ENCODE measurements around the gene TVP23C.

The TVP23C gene

DNA sequence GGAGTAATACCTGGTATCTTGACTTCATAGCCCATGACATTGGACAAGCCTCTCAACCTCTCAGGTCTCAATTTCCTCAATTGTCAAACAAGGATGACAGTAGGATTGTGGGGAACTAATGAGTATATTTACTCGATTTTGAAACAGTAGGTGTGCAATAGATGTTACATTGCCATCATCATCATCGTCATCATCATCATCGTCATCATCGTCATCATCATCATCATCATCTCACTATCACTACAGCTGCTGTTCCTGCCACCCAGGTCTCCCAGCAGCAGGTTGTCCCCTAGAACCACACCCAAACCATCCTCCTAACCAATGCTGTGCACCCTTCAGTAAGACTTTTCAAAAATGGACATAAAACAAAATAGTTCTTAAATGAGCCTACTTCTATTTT lies 71.1 kb downstream of the TVP23C start:
- Histone ChIP-seq H3K4me1 (ENCODE audit: insufficient read depth, poor library complexity, severe bottlenecking) (no peaks in the 10 kb centered on the region), H3K4me3 (ENCODE audit: severe bottlenecking) (no peak overlapping the region), H3K27me3 (ENCODE audit: insufficient read depth, poor library complexity, severe bottlenecking) (no peaks in the 10 kb centered on the region), H3K36me3 (ENCODE audit: low read depth) (no peaks in the 10 kb centered on the region), H3K9me3 (ENCODE audit: severe bottlenecking) (no peaks in the 10 kb centered on the region), H3K27ac (ENCODE audit: poor library complexity, severe bottlenecking) (no peak overlapping the region)
- DNase-seq (ENCODE audit: low spot score) (no peak), ATAC-seq (ENCODE audit: low read depth) (no peak)
- no peak for TF ChIP-seq CTCF (IDR thresholded peaks at IDR 0.05; ENCODE audit: poor library complexity, severe bottlenecking)

DNA sequence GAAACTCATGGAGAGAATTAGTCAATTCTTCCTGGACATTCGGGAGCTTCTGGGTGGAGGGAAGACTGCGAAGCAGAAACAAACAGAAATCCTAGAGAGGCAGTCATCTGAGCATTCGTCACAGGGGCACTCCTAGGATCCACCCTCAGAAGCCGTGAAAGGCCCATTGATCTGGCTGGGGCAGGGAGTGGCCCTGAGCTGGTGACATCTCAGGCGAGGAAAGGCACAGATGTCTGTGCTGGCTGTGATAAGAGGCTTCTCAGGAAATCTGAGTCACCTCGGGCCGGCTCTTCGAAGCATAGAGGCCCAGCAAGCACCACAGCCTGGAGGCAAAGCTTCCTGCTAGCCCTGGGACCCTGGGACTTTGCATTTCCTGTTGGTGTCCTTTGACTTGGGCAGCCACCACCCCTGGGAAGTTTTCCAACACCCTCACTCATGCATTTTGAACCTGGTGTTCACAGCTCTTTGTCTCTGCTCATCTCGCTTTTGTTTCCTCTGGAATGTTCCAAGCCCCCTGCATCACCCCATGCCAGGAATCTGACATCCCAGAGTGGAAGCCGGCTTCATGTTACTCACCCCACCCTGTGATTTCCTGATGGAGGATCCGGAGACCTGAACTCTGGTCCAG lies 72.5 kb downstream of the TVP23C start:
- H3K27ac ChIP-seq (ENCODE audit: poor library complexity, severe bottlenecking) = no peak overlapping the region
- TF ChIP-seq CTCF (IDR thresholded peaks at IDR 0.05; ENCODE audit: poor library complexity, severe bottlenecking) = no peak
- H3K36me3 ChIP-seq (ENCODE audit: low read depth) = no peaks in the 10 kb centered on the region
- no peak for DNase-seq (ENCODE audit: low spot score)
- H3K9me3 ChIP-seq (ENCODE audit: severe bottlenecking) = no peaks in the 10 kb centered on the region
- H3K4me1 ChIP-seq (ENCODE audit: insufficient read depth, poor library complexity, severe bottlenecking) = no peaks in the 10 kb centered on the region
- H3K27me3 ChIP-seq (ENCODE audit: insufficient read depth, poor library complexity, severe bottlenecking) = no peaks in the 10 kb centered on the region
- H3K4me3 ChIP-seq (ENCODE audit: severe bottlenecking) = no peak overlapping the region
- no peak for ATAC-seq (ENCODE audit: low read depth)

DNA sequence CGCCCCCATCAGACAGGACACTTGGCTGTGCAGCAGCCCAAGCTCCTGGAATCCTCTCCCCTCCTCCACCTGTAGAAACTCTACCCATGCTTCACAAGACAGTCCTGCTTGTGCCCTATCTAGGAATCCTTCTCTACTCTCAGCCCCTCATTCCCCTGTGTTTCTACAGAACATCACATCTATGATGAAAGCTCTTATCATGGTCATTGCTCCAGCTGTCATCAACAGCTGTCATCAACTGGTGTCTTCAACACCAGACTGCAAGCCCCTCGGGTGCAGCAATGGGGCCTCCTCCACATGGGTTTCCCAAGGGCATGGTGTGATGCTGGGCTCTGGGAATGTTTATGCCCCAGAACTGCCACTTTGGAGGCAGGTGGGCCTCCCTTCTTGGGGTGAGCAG lies 74.7 kb downstream of the TVP23C start:
- Histone ChIP-seq H3K4me1 (ENCODE audit: insufficient read depth, poor library complexity, severe bottlenecking) (no peaks in the 10 kb centered on the region), H3K27me3 (ENCODE audit: insufficient read depth, poor library complexity, severe bottlenecking) (no peaks in the 10 kb centered on the region), H3K9me3 (ENCODE audit: severe bottlenecking) (no peaks in the 10 kb centered on the region), H3K4me3 (ENCODE audit: severe bottlenecking) (no peak overlapping the region), H3K36me3 (ENCODE audit: low read depth) (no peaks in the 10 kb centered on the region), H3K27ac (ENCODE audit: poor library complexity, severe bottlenecking) (no peak overlapping the region)
- DNase-seq (ENCODE audit: low spot score) (no peak), ATAC-seq (ENCODE audit: low read depth) (no peak)
- TF ChIP-seq CTCF (IDR thresholded peaks at IDR 0.05; ENCODE audit: poor library complexity, severe bottlenecking) = no peak

- H3K4me1 ChIP-seq (ENCODE audit: insufficient read depth, poor library complexity, severe bottlenecking) = peaks cover 2% of the 10 kb centered on the region
- no peak overlapping the region for H3K4me3 ChIP-seq (ENCODE audit: severe bottlenecking)
- TF ChIP-seq CTCF (IDR thresholded peaks at IDR 0.05; ENCODE audit: poor library complexity, severe bottlenecking) = no peak
- no peak overlapping the region for H3K27ac ChIP-seq (ENCODE audit: poor library complexity, severe bottlenecking)
- H3K36me3 ChIP-seq (ENCODE audit: low read depth) = no peaks in the 10 kb centered on the region
- H3K9me3 ChIP-seq (ENCODE audit: severe bottlenecking) = no peaks in the 10 kb centered on the region
- ATAC-seq (ENCODE audit: low read depth) (no peak), DNase-seq (ENCODE audit: low spot score) (no peak)
- H3K27me3 ChIP-seq (ENCODE audit: insufficient read depth, poor library complexity, severe bottlenecking) = no peaks in the 10 kb centered on the region
Observed at GRCh38 chr17:15485045-15485444, 78.2 kb downstream of the TVP23C start.

DNA sequence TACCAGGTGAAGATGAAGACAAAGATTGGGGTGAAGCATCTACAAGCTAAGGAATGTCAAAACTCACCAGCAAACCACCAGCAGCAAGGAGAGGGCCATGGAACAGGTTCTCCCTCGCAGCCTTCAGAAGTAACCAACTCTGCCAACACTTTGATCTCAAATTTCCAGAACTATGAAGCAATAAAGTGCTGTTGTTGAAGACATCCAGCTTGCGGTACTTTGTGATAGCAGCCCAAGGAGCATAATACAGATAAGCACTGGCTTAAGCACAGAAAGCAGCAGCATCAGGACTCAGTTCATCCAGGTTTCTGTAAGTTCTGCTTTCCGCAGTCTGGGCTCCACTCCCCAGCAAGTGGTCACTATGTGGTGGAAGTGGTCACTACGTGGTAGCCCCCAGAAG lies 79.9 kb downstream of the TVP23C start:
- H3K9me3 ChIP-seq (ENCODE audit: severe bottlenecking) = no peaks in the 10 kb centered on the region
- TF ChIP-seq CTCF (IDR thresholded peaks at IDR 0.05; ENCODE audit: poor library complexity, severe bottlenecking) = no peak
- no peak overlapping the region for H3K4me3 ChIP-seq (ENCODE audit: severe bottlenecking)
- H3K27ac ChIP-seq (ENCODE audit: poor library complexity, severe bottlenecking) = no peak overlapping the region
- no peak for ATAC-seq (ENCODE audit: low read depth)
- no peaks in the 10 kb centered on the region for H3K27me3 ChIP-seq (ENCODE audit: insufficient read depth, poor library complexity, severe bottlenecking)
- H3K36me3 ChIP-seq (ENCODE audit: low read depth) = no peaks in the 10 kb centered on the region
- no peak for DNase-seq (ENCODE audit: low spot score)
- H3K4me1 ChIP-seq (ENCODE audit: insufficient read depth, poor library complexity, severe bottlenecking) = peaks cover 4% of the 10 kb centered on the region

All from RWPE2 (cell line).